GM12875 (cell line): ENCODE results near the gene FREM2.

Experiments
- H3K4me3 ChIP-seq: one replicate; pipeline ENCODE4 v1.5.1; 2011; ENCODE audit warnings: low read depth, low read length, control low read depth
- CTCF ChIP-seq: IDR thresholded peaks from 2 replicates; pipeline ENCODE4 v1.5.1; 2011; ENCODE audit warnings: low read depth, mild to moderate bottlenecking, control low read depth, inconsistent platforms, low read length, moderate library complexity, borderline replicate concordance; ENCODE audit not compliant: insufficient read depth

Gene FREM2

GRCh38 chr13:38657191-38657590 is 29.7 kb upstream of the FREM2 start:
- H3K4me3 ChIP-seq: no peak overlapping the region
- no peak for TF ChIP-seq CTCF

GRCh38 chr13:38658906-38659305 is 28.0 kb upstream of the FREM2 start:
- no peak for TF ChIP-seq CTCF
- no peak overlapping the region for H3K4me3 ChIP-seq

DNA sequence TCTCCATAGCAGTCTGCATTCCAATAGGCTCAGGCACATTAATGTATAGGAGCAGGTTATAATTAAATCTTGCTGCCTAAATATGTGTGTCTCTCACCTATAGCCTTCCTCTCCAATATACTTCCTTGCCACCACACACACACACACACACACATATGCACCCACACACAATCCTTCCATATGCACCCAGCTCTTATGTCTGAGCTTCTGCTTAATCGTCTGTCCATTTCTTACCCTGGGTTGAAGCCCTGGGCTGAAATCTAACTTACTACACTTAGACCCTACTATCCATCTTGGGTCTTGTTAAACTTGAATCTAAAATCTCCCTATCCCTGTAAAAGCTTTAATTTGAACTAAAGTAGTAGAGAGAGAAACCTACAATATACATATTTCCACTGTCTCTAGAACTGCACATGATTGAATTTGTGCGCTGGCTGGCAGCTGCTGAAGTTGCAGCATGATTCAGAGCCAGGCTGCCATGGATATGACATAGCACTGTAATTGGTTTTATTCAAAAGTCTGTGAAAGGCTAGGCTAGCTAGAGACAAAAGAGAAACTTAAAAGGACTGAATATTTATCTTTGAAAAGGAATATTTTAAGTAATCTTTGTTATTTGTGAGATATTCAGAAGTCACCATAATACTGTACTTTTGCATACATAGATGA is 25.7 kb upstream of the FREM2 start:
- no peak for TF ChIP-seq CTCF
- H3K4me3 ChIP-seq: no peak overlapping the region

- no peak for TF ChIP-seq CTCF
Measured at GRCh38 chr13:38662362-38662761, 24.5 kb upstream of the FREM2 start.

GRCh38 chr13:38664906-38665305 is 22.0 kb upstream of the FREM2 start:
- no peak overlapping the region for H3K4me3 ChIP-seq
- TF ChIP-seq CTCF: no peak

More at GRCh38 chr13:38662362-38662761, 24.5 kb upstream of the FREM2 start:
- no peak overlapping the region for H3K4me3 ChIP-seq

DNA sequence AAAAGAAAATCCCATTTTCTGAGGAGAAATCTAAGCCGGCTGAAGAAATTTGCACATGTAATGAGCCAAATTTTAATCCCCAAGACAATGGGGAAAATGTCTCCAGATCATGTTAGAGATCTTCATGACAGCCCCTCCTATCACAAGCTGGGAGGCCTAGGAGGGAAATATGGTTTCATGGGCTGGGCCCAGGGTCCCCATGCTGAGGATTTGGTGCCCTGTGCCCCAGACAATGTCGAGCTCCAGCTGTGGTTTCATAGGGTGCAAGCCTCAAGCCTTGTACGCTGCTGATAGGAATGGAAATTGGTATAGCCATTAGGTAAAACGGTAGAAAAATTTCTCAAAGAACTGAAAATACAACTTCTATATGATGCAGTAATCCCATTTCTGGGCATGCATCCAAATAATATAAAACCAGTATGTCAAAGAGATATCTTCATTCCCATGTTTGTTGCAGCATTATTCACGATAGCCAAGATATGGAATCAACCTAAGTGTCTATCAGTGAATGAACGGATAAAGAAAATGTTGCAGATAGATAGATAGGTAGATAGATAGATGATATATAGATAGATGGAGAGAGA is 19.3 kb upstream of the FREM2 start:
- H3K4me3 ChIP-seq: no peak overlapping the region
- no peak for TF ChIP-seq CTCF
